ENCODE data around the gene RIPPLY2. TPM values are rescaled to one million over a fixed set of nuclear protein-coding genes. Genes with fewer than 3 reads are reported as not detected.

The RIPPLY2 gene
- total and polyA plus RNA-seq, 2 experiments from 2014 or later, result 0.45 to 0.49 TPM

- Histone ChIP-seq H3K27me3 (no peaks in the 10 kb centered on the region), H3K9me3 (ENCODE audit: low read depth) (no peaks in the 10 kb centered on the region), H3K36me3 (peaks cover 9% of the 10 kb centered on the region), H3K4me3 (no peak overlapping the region), H3K4me1 (ENCODE audit: low read depth) (no peaks in the 10 kb centered on the region), H3K27ac (no peak overlapping the region)
- peak in 1 of 2 donors; percentile 58 for DNase-seq (ENCODE audit: low read depth in 1 of 2, low spot score in 1 of 2)
- TF ChIP-seq CTCF (IDR thresholded peaks at IDR 0.05; ENCODE audit: low read depth, low read length), result no peak
Measured at GRCh38 chr6:83868639-83869038, 15.5 kb downstream of the RIPPLY2 start.

GRCh38 chr6:83870649-83871048 is 17.5 kb downstream of the RIPPLY2 start:
- H3K9me3 ChIP-seq (ENCODE audit: low read depth), result no peaks in the 10 kb centered on the region
- no peak for DNase-seq (ENCODE audit: low read depth in 1 of 2, low spot score in 1 of 2)
- H3K27me3 ChIP-seq, result no peaks in the 10 kb centered on the region
- no peak for TF ChIP-seq CTCF (IDR thresholded peaks at IDR 0.05; ENCODE audit: low read depth, low read length)
- no peaks in the 10 kb centered on the region for H3K4me1 ChIP-seq (ENCODE audit: low read depth)
- no peaks in the 10 kb centered on the region for H3K36me3 ChIP-seq
- H3K4me3 ChIP-seq, result no peak overlapping the region
- no peak overlapping the region for H3K27ac ChIP-seq

DNA sequence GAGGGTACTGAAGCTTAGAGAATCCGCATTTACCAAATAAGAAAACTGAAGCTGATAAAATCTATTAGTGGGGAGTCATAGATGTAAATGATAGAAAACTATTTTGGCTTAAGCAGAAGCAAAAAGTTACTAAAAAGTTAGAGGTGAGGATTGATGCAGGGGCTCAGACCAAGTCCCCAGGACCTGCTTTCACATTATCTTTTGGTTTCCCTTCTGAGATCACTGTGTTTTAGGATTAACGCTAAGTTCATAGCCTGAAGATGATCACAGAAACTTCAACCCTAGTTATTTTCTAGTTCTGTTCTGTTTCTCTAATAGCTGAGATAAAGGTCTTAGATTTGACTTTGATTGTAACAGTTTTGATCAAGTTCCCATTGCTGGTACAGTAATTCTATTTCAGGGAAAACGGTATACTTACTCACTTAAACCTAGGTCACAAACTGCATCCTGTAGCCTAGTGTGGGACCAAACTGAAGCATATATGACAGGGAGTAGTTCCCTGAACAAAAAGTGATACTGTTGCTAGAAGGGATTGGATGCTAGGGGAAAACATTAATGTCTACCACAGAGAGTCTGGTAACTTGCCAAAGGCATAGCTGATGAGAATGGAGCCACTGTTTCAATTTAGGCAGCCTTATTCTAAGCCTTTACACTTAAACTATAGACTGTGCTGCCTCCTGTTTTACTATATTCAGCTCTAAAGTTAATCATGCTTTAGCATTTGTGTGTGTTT is 19.4 kb downstream of the RIPPLY2 start:
- H3K36me3 ChIP-seq, result no peaks in the 10 kb centered on the region
- H3K27ac ChIP-seq, result no peak overlapping the region
- peak in 1 of 2 donors; percentile 46 for DNase-seq (ENCODE audit: low read depth in 1 of 2, low spot score in 1 of 2)
- no peak overlapping the region for H3K4me3 ChIP-seq
- TF ChIP-seq CTCF (IDR thresholded peaks at IDR 0.05; ENCODE audit: low read depth, low read length), result no peak
- H3K9me3 ChIP-seq (ENCODE audit: low read depth), result no peaks in the 10 kb centered on the region
- H3K27me3 ChIP-seq, result no peaks in the 10 kb centered on the region
- H3K4me1 ChIP-seq (ENCODE audit: low read depth), result no peaks in the 10 kb centered on the region

- H3K4me1 ChIP-seq (ENCODE audit: low read depth), result no peaks in the 10 kb centered on the region
- no peaks in the 10 kb centered on the region for H3K27me3 ChIP-seq
- no peak for DNase-seq (ENCODE audit: low read depth in 1 of 2, low spot score in 1 of 2)
- no peaks in the 10 kb centered on the region for H3K36me3 ChIP-seq
- no peak for TF ChIP-seq CTCF (IDR thresholded peaks at IDR 0.05; ENCODE audit: low read depth, low read length)
- H3K9me3 ChIP-seq (ENCODE audit: low read depth), result no peaks in the 10 kb centered on the region
- no peak overlapping the region for H3K27ac ChIP-seq
- no peak overlapping the region for H3K4me3 ChIP-seq
Measured at GRCh38 chr6:83873869-83874268, 20.7 kb downstream of the RIPPLY2 start.

- Histone ChIP-seq H3K9me3 (ENCODE audit: low read depth) (no peaks in the 10 kb centered on the region), H3K27ac (no peak overlapping the region), H3K4me3 (no peak overlapping the region), H3K4me1 (ENCODE audit: low read depth) (no peaks in the 10 kb centered on the region), H3K27me3 (no peaks in the 10 kb centered on the region), H3K36me3 (no peaks in the 10 kb centered on the region)
- DNase-seq (ENCODE audit: low read depth in 1 of 2, low spot score in 1 of 2), result no peak
- no peak for TF ChIP-seq CTCF (IDR thresholded peaks at IDR 0.05; ENCODE audit: low read depth, low read length)
Measured at GRCh38 chr6:83875843-83876242, 22.7 kb downstream of the RIPPLY2 start.

Data from cardiac muscle cell (in vitro differentiated cells and primary cell).